Chondrocyte (in vitro differentiated cells): ENCODE results near the gene GBP7. TPM values are rescaled to one million over a fixed set of nuclear protein-coding genes. Genes with fewer than 3 reads are reported as not detected.

ENCODE experiments used
- DNase-seq: peaks from one replicate; pipeline ENCODE4 v3.0.0; 2021; ENCODE audit warnings: mixed read lengths, low spot score
- H3K27ac Mint-ChIP-seq: one replicate; pipeline ENCODE4 v1.8.0; 2021; ENCODE audit warnings: mild to moderate bottlenecking, moderate library complexity, mixed read lengths; ENCODE audit not compliant: unreplicated experiment
- H3K27me3 Mint-ChIP-seq: 2 replicates; pipeline ENCODE4 v1.8.0; 2021; ENCODE audit warnings: low read depth, mixed read lengths
- H3K36me3 Mint-ChIP-seq: 2 replicates; pipeline ENCODE4 v1.8.0; 2021; ENCODE audit warnings: low read depth, mixed read lengths
- H3K4me1 Mint-ChIP-seq: 2 replicates; pipeline ENCODE4 v1.8.0; 2021; ENCODE audit warnings: low read depth, mild to moderate bottlenecking, mixed read lengths
- H3K4me3 Mint-ChIP-seq: one replicate; pipeline ENCODE4 v1.8.0; 2021; ENCODE audit warnings: mild to moderate bottlenecking, moderate library complexity, mixed read lengths; ENCODE audit not compliant: unreplicated experiment
- H3K9me3 Mint-ChIP-seq: 2 replicates; pipeline ENCODE4 v1.8.0; 2021; ENCODE audit warnings: low read depth, mixed read lengths
- CTCF ChIP-seq: fragments of 200-600 bp; sonication (generic); IDR thresholded peaks from 2 replicates; pipeline ENCODE4 v1.5.0; 2021; ENCODE audit warnings: antibody characterized with exemption, mild to moderate bottlenecking, moderate library complexity
- total RNA-seq: library from RNA; stranded (reverse); gene quantifications from 3 replicates; pipeline ENCODE4 v1.2.1, GENCODE V29; 2021

Gene GBP7
- total RNA-seq, 1 donor from 2014 or later = not detected

GRCh38 chr1:89151047-89151446 is 24.8 kb downstream of the GBP7 start:
- Mint-ChIP-seq H3K4me3 (no peak overlapping the region), H3K27ac (no peak overlapping the region), H3K9me3 (peaks cover 7% of the 10 kb centered on the region), H3K4me1 (no peaks in the 10 kb centered on the region), H3K36me3 (no peaks in the 10 kb centered on the region), H3K27me3 (peaks cover 34% of the 10 kb centered on the region)
- no peak for TF ChIP-seq CTCF
- DNase-seq = no peak

GRCh38 chr1:89149976-89150375 is 25.8 kb downstream of the GBP7 start:
- no peak overlapping the region for H3K4me3 Mint-ChIP-seq
- H3K27me3 Mint-ChIP-seq = peaks cover 34% of the 10 kb centered on the region
- DNase-seq = no peak
- no peak overlapping the region for H3K27ac Mint-ChIP-seq
- H3K36me3 Mint-ChIP-seq = no peaks in the 10 kb centered on the region
- no peak for TF ChIP-seq CTCF
- H3K9me3 Mint-ChIP-seq = no peaks in the 10 kb centered on the region
- H3K4me1 Mint-ChIP-seq = no peaks in the 10 kb centered on the region

GRCh38 chr1:89149229-89149628 is 26.6 kb downstream of the GBP7 start:
- H3K9me3 Mint-ChIP-seq = no peaks in the 10 kb centered on the region
- no peak overlapping the region for H3K27ac Mint-ChIP-seq
- H3K36me3 Mint-ChIP-seq = no peaks in the 10 kb centered on the region
- peaks cover 34% of the 10 kb centered on the region for H3K27me3 Mint-ChIP-seq
- DNase-seq = no peak
- TF ChIP-seq CTCF = peak; percentile 65
- no peak overlapping the region for H3K4me3 Mint-ChIP-seq
- no peaks in the 10 kb centered on the region for H3K4me1 Mint-ChIP-seq

- H3K4me1 Mint-ChIP-seq = no peaks in the 10 kb centered on the region
- H3K27me3 Mint-ChIP-seq = peaks cover 37% of the 10 kb centered on the region
- no peaks in the 10 kb centered on the region for H3K9me3 Mint-ChIP-seq
- H3K4me3 Mint-ChIP-seq = no peak overlapping the region
- DNase-seq = no peak
- no peak overlapping the region for H3K27ac Mint-ChIP-seq
- H3K36me3 Mint-ChIP-seq = no peaks in the 10 kb centered on the region
- no peak for TF ChIP-seq CTCF
Observed at GRCh38 chr1:89147678-89148658, 27.8 kb downstream of the GBP7 start.

- no peak overlapping the region for H3K27ac Mint-ChIP-seq
- no peak for DNase-seq
- H3K27me3 Mint-ChIP-seq = peaks cover 36% of the 10 kb centered on the region
- H3K4me1 Mint-ChIP-seq = no peaks in the 10 kb centered on the region
- no peak overlapping the region for H3K4me3 Mint-ChIP-seq
- TF ChIP-seq CTCF = no peak
- H3K9me3 Mint-ChIP-seq = no peaks in the 10 kb centered on the region
- no peaks in the 10 kb centered on the region for H3K36me3 Mint-ChIP-seq
Observed at GRCh38 chr1:89146721-89147120, 29.1 kb downstream of the GBP7 start.
